ENCODE results near the gene IGLL1. TPM values are rescaled to one million over a fixed set of nuclear protein-coding genes. Genes with fewer than 3 reads are reported as not detected.
A peak's percentile ranks its signal among the peaks of the same experiment; 100 is the strongest.

The IGLL1 gene
- total and polyA plus RNA-seq, 12 donors: 0.17 to 0.48 TPM; not detected in 10

- no peak for DNase-seq
These were observed 8.6 kb downstream of the IGLL1 start for GRCh38 chr22:23571486-23571885.

GRCh38 chr22:23570681-23571080 is 9.4 kb downstream of the IGLL1 start:
- no peaks in the 10 kb centered on the region for H3K36me3 ChIP-seq (replicated peaks in 1 of 2)
- 91 to 94% (median 92%) methylated on average over 3 to 8 of the region's 8 CpGs for WGBS, 4 donors
- H3K4me3 ChIP-seq: no peak overlapping the region
- DNase-seq: no peak
- intact Hi-C loops (cut with DNase I): no loop called here
- H3K27me3 ChIP-seq: no peaks in the 10 kb centered on the region
- peaks cover 0 to 10% of the 10 kb centered on the region in 2 donors for H3K4me1 ChIP-seq (replicated peaks in 1 of 2)
- no peaks in the 10 kb centered on the region for H3K9me3 ChIP-seq (replicated peaks in 1 of 3)
- no peak overlapping the region for H3K27ac ChIP-seq
- TF ChIP-seq POLR2A (IDR thresholded peaks at IDR 0.05): no peak
- no peak for TF ChIP-seq CTCF (IDR thresholded peaks at IDR 0.05)

More at GRCh38 chr22:23571486-23571885, 8.6 kb downstream of the IGLL1 start:
- TF ChIP-seq POLR2A (IDR thresholded peaks at IDR 0.05) (no peak), CTCF (IDR thresholded peaks at IDR 0.05) (no peak)
- WGBS, 4 donors: 83 to 90% (median 89%) methylated on average over 4 of the region's 4 CpGs
- intact Hi-C loops (cut with DNase I): no loop called here
- Histone ChIP-seq H3K4me3 (no peak overlapping the region), H3K27ac (no peak overlapping the region), H3K9me3 (replicated peaks in 1 of 3) (no peaks in the 10 kb centered on the region), H3K4me1 (replicated peaks in 1 of 2) (peaks cover 0 to 2% of the 10 kb centered on the region in 2 donors), H3K27me3 (no peaks in the 10 kb centered on the region), H3K36me3 (replicated peaks in 1 of 2) (no peaks in the 10 kb centered on the region)

GRCh38 chr22:23569716-23570115 is 10.4 kb downstream of the IGLL1 start:
- TF ChIP-seq CTCF (IDR thresholded peaks at IDR 0.05): no peak
- TF ChIP-seq POLR2A (IDR thresholded peaks at IDR 0.05): no peak
- intact Hi-C loops (cut with DNase I): no loop called here
- 91 to 98% (median 96%) methylated on average over 6 to 10 of the region's 10 CpGs for WGBS, 4 donors
- no peak overlapping the region for H3K27ac ChIP-seq
- no peaks in the 10 kb centered on the region for H3K9me3 ChIP-seq (replicated peaks in 1 of 3)
- H3K4me3 ChIP-seq: no peak overlapping the region
- no peak for DNase-seq
- no peaks in the 10 kb centered on the region for H3K27me3 ChIP-seq
- peaks cover 0 to 14% of the 10 kb centered on the region in 2 donors for H3K4me1 ChIP-seq (replicated peaks in 1 of 2)
- H3K36me3 ChIP-seq (replicated peaks in 1 of 2): no peaks in the 10 kb centered on the region

GRCh38 chr22:23569291-23569690 is 10.8 kb downstream of the IGLL1 start:
- Histone ChIP-seq H3K27me3 (no peaks in the 10 kb centered on the region), H3K4me1 (replicated peaks in 1 of 2) (peaks cover 0 to 14% of the 10 kb centered on the region in 2 donors), H3K4me3 (no peak overlapping the region), H3K27ac (no peak overlapping the region), H3K36me3 (replicated peaks in 1 of 2) (no peaks in the 10 kb centered on the region), H3K9me3 (replicated peaks in 1 of 3) (no peaks in the 10 kb centered on the region)
- intact Hi-C loops (cut with DNase I): no loop called here
- TF ChIP-seq POLR2A (IDR thresholded peaks at IDR 0.05): no peak
- TF ChIP-seq CTCF (IDR thresholded peaks at IDR 0.05): no peak
- WGBS, 4 donors: 51 to 100% (median 53%) methylated on average over 1 to 8 of the region's 8 CpGs
- peak in 6 of 7 donors; percentile 33 to 62 (median 42) for DNase-seq

Measured in adrenal gland (tissue), 12 donors.